ENCODE measurements around the gene PRKCSH.
"Not testable (repeated sequence)": the region's sequence is repeated elsewhere in the genome, so short reads cannot be mapped to it uniquely, and the experiment has no call there.

Gene PRKCSH

GRCh38 chr19:11418549-11419506, 16.6 kb upstream of the PRKCSH start, which contains the start of gene RGL3:
Gene RGL3 (minus strand): TSS chr19:11419314. CDS start chr19:11419278, 36 bp downstream.
- no peak for DNase-seq (ENCODE audit: low read depth, low spot score)

GRCh38 chr19:11420429-11421370, 14.7 kb upstream of the PRKCSH start:
- DNase-seq (ENCODE audit: low read depth, low spot score): no peak

- no peak for DNase-seq (ENCODE audit: low read depth, low spot score)
Measured at GRCh38 chr19:11421371-11422098, 13.9 kb upstream of the PRKCSH start.

- no peak for DNase-seq (ENCODE audit: low read depth, low spot score)
Measured at GRCh38 chr19:11422163-11423065, 13.0 kb upstream of the PRKCSH start.

- DNase-seq (ENCODE audit: low read depth, low spot score): no peak
Measured at GRCh38 chr19:11423164-11423790, 12.2 kb upstream of the PRKCSH start.

GRCh38 chr19:11423791-11424181, 11.6 kb upstream of the PRKCSH start:
- DNase-seq (ENCODE audit: low read depth, low spot score): no peak

- no peak for DNase-seq (ENCODE audit: low read depth, low spot score)
Measured at GRCh38 chr19:11425719-11426457, 9.5 kb upstream of the PRKCSH start.

GRCh38 chr19:11426656-11427055, 8.8 kb upstream of the PRKCSH start:
- no peak for DNase-seq (ENCODE audit: low read depth, low spot score)

GRCh38 chr19:11433526-11433925, 1.9 kb upstream of the PRKCSH start:
- DNase-seq (ENCODE audit: low read depth, low spot score): not testable (repeated sequence)

- DNase-seq (ENCODE audit: low read depth, low spot score): no peak
Measured at GRCh38 chr19:11434703-11435056, 755 bp upstream of the PRKCSH start.

- DNase-seq (ENCODE audit: low read depth, low spot score): no peak
Measured at GRCh38 chr19:11435833-11436313, 438 bp downstream of the PRKCSH start.

- no peak for DNase-seq (ENCODE audit: low read depth, low spot score)
Measured at GRCh38 chr19:11437955-11438354, 2.5 kb downstream of the PRKCSH start.

- no peak for DNase-seq (ENCODE audit: low read depth, low spot score)
Measured at GRCh38 chr19:11444059-11444458, 8.6 kb downstream of the PRKCSH start.

- no peak for DNase-seq (ENCODE audit: low read depth, low spot score)
Measured at GRCh38 chr19:11445141-11445540, 9.7 kb downstream of the PRKCSH start.

- DNase-seq (ENCODE audit: low read depth, low spot score): no peak
Measured at GRCh38 chr19:11446271-11446651, 10.8 kb downstream of the PRKCSH start.

- no peak for DNase-seq (ENCODE audit: low read depth, low spot score)
Measured at GRCh38 chr19:11446652-11447301, 11.3 kb downstream of the PRKCSH start.

- no peak for DNase-seq (ENCODE audit: low read depth, low spot score)
Measured at GRCh38 chr19:11447347-11448262, 12.2 kb downstream of the PRKCSH start.

GRCh38 chr19:11448410-11448809, 13.0 kb downstream of the PRKCSH start:
- DNase-seq (ENCODE audit: low read depth, low spot score): no peak

All from iPS DF 19.7 (cell line).